HepG2 (cell line): ENCODE measurements around the gene MAJIN. TPM values are rescaled to one million over a fixed set of nuclear protein-coding genes. Genes with fewer than 3 reads are reported as not detected.
A peak's percentile ranks its signal among the peaks of the same experiment; 100 is the strongest.

ENCODE experiments used
- GATAD2A ChIP-seq: IDR thresholded peaks from 2 replicates; pipeline ENCODE4 v1.6.1; 2016
- HNRNPK ChIP-seq: fragments of 200-400 bp; formaldehyde crosslinking; IDR thresholded peaks from 2 replicates; pipeline ENCODE4 v1.6.1; 2018; ENCODE audit warnings: low read length, low read depth, moderate library complexity, mild to moderate bottlenecking; ENCODE audit not compliant: poor library complexity, severe bottlenecking
- KMT2B ChIP-seq: IDR thresholded peaks from 2 replicates; pipeline ENCODE4 v1.6.1; 2016; ENCODE audit warnings: missing genetic modification reagents, missing compliant biosample characterization
- MYNN ChIP-seq: sonication (generic); formaldehyde crosslinking; IDR thresholded peaks from 2 replicates; pipeline ENCODE4 v1.4.0; 2020; ENCODE audit warnings: mild to moderate bottlenecking, low read depth, missing genetic modification reagents
- PHF8 ChIP-seq: sonication (generic); formaldehyde crosslinking; IDR thresholded peaks from 2 replicates; pipeline ENCODE4 v1.5.0; 2020; ENCODE audit warnings: missing genetic modification reagents
- PRDM10 ChIP-seq: sonication (generic); formaldehyde crosslinking; IDR thresholded peaks from 2 replicates; pipeline ENCODE4 v1.4.0; 2020; ENCODE audit warnings: low read depth, missing genetic modification reagents
- RBFOX2 ChIP-seq: fragments of 200-400 bp; formaldehyde crosslinking; IDR thresholded peaks from 2 replicates; pipeline ENCODE4 v1.6.1; 2017; ENCODE audit warnings: low read depth, mild to moderate bottlenecking, low read length
- SAP130 ChIP-seq: IDR thresholded peaks from 2 replicates; pipeline ENCODE4 v1.6.1; 2016; ENCODE audit warnings: low read depth
- SP140L ChIP-seq: sonication (generic); formaldehyde crosslinking; IDR thresholded peaks from 2 replicates; pipeline ENCODE4 v1.4.0; 2020; ENCODE audit warnings: missing genetic modification reagents, borderline replicate concordance
- ZBTB46 ChIP-seq: sonication (generic); formaldehyde crosslinking; IDR thresholded peaks from 2 replicates; pipeline ENCODE4 v1.4.0; 2020; ENCODE audit warnings: mild to moderate bottlenecking, missing genetic modification reagents, borderline replicate concordance
- ZFP36 ChIP-seq: fragments of 150-350 bp; IDR thresholded peaks from 2 replicates; pipeline ENCODE4 v1.6.1; 2018; ENCODE audit warnings: borderline replicate concordance, low read length, low read depth; ENCODE audit not compliant: partially characterized antibody
- ZFY ChIP-seq: sonication (generic); formaldehyde crosslinking; IDR thresholded peaks from 2 replicates; pipeline ENCODE4 v1.4.0; 2020; ENCODE audit warnings: missing genetic modification reagents
- ZNF142 ChIP-seq: sonication (generic); formaldehyde crosslinking; IDR thresholded peaks from 2 replicates; pipeline ENCODE4 v1.4.0; 2020; ENCODE audit warnings: missing genetic modification reagents
- ZNF17 ChIP-seq: sonication (generic); formaldehyde crosslinking; IDR thresholded peaks from 2 replicates; pipeline ENCODE4 v1.5.0; 2020; ENCODE audit warnings: mild to moderate bottlenecking, missing genetic modification reagents
- ZNF20 ChIP-seq: sonication (generic); formaldehyde crosslinking; IDR thresholded peaks from 2 replicates; pipeline ENCODE4 v1.4.0; 2020; ENCODE audit warnings: mild to moderate bottlenecking, moderate library complexity, missing genetic modification reagents
- ZNF562 ChIP-seq: sonication (generic); formaldehyde crosslinking; IDR thresholded peaks from 2 replicates; pipeline ENCODE4 v1.8.0; 2022; ENCODE audit warnings: missing genetic modification reagents, borderline replicate concordance
- ZNF567 ChIP-seq: sonication (generic); formaldehyde crosslinking; IDR thresholded peaks from 2 replicates; pipeline ENCODE4 v1.8.1; 2023; ENCODE audit warnings: mild to moderate bottlenecking, missing genetic modification reagents, borderline replicate concordance
- ZNF768 ChIP-seq: sonication (generic); formaldehyde crosslinking; IDR thresholded peaks from 2 replicates; pipeline ENCODE4 v1.4.0; 2020; ENCODE audit warnings: missing genetic modification reagents
- ZNF790 ChIP-seq: sonication (generic); formaldehyde crosslinking; IDR thresholded peaks from 2 replicates; pipeline ENCODE4 v1.8.0; 2022; ENCODE audit warnings: missing genetic modification reagents, mild to moderate bottlenecking, borderline replicate concordance
- polyA plus RNA-seq, 8 experiments: library from polyadenylated mRNA; depleted of rRNA in 3 of 8; stranded (reverse) in 7 of 8; unstranded in 1 of 8; fragments of >200 nt; fragmentation: Illumina TruSeq in 4 of 8; extraction: Trizol in 4 of 8; gene quantifications; 2 replicates each; pipeline versions ENCODE4 v1.2.1 to v1.2.3, GENCODE V29; 2011 to 2016; ENCODE audit warnings: low read depth in 4 of 8, missing spikeins in 1 of 8, mixed read lengths in 1 of 8; ENCODE audit not compliant: insufficient read depth in 1 of 8
- total RNA-seq, 5 experiments: library from RNA; depleted of rRNA; stranded (reverse); fragments of >200 nt; fragmentation: Illumina TruSeq; extraction: Trizol; gene quantifications; 2 replicates each; pipeline ENCODE4 v1.2.3, GENCODE V29; 2016; ENCODE audit warnings: low read depth in 1 of 5

MAJIN gene
- total and polyA plus RNA-seq, 2 of the 13 experiments (the other 11 are each of a cell fraction or from before 2014, with no cell fraction given) = not detected

GRCh38 chr11:64934682-64935358 lies 37.1 kb downstream of the MAJIN start (continued):
- TF ChIP-seq PRDM10 (no peak), HNRNPK (no peak), SP140L (CRISPR knock-in tag) (no peak), SAP130 (CRISPR knock-in tag) (peak; percentile 77), ZNF20 (CRISPR knock-in tag) (no peak), GATAD2A (CRISPR knock-in tag) (no peak), ZNF17 (CRISPR knock-in tag) (no peak), KMT2B (no peak), ZNF768 (CRISPR knock-in tag) (no peak; the same call in 1 of the 2 replicates), RBFOX2 (peak; percentile 57; the same call in 1 of the 2 replicates), ZNF790 (CRISPR knock-in tag) (no peak), ZFY (CRISPR knock-in tag) (peak; percentile 80), ZNF562 (CRISPR knock-in tag) (no peak), ZNF142 (no peak), ZNF567 (CRISPR knock-in tag) (0 out of 2 replicates have a peak, but pooled peaks have one; percentile 85), ZBTB46 (no peak), PHF8 (CRISPR knock-in tag) (peak; percentile 75), ZFP36 (no peak), MYNN (CRISPR knock-in tag) (no peak)
